Neural cell (in vitro differentiated cells): ENCODE results near the gene MAP3K1. TPM values are rescaled to one million over a fixed set of nuclear protein-coding genes. Genes with fewer than 3 reads are reported as not detected.
A peak's percentile ranks its signal among the peaks of the same experiment; 100 is the strongest.

Experiments
- H2AFZ ChIP-seq: fragments of 200-600, 300-800 bp; sonication (generic), shearing (Covaris generic); 2 replicates; pipeline ENCODE4 v1.6.0; 2014; ENCODE audit warnings: low read depth, mild to moderate bottlenecking, antibody characterized with exemption, low read length, moderate library complexity
- H3F3A ChIP-seq: fragments of 200-600 bp; shearing (Covaris generic); 2 replicates; pipeline ENCODE4 v1.6.1; 2016; ENCODE audit warnings: mild to moderate bottlenecking, moderate library complexity, mixed read lengths, antibody characterized with exemption, low read length; ENCODE audit not compliant: insufficient read depth, poor library complexity, severe bottlenecking
- H3K27ac ChIP-seq: fragments of 200-600, 300-800 bp; sonication (generic), shearing (Covaris generic); 2 replicates; pipeline ENCODE4 v1.5.1; 2014; ENCODE audit warnings: mild to moderate bottlenecking, low read length, moderate library complexity
- H3K27me3 ChIP-seq: fragments of 300-800, 200-600 bp; sonication (generic), shearing (Covaris generic); 2 replicates; pipeline ENCODE4 v1.6.0; 2014; ENCODE audit warnings: mild to moderate bottlenecking, low read depth, low read length, moderate library complexity; ENCODE audit not compliant: insufficient read depth
- H3K36me3 ChIP-seq: fragments of 300-800, 200-600 bp; sonication (generic), shearing (Covaris generic); 2 replicates; pipeline ENCODE4 v1.5.1; 2014; ENCODE audit warnings: mild to moderate bottlenecking, antibody characterized with exemption, low read length, moderate library complexity; ENCODE audit not compliant: insufficient read depth
- H3K4me2 ChIP-seq: fragments of 300-800, 200-600 bp; sonication (generic), shearing (Covaris generic); 2 replicates; pipeline ENCODE4 v1.6.0; 2014; ENCODE audit warnings: mild to moderate bottlenecking, low read length
- H3K4me3 ChIP-seq: fragments of 300-800, 200-600 bp; sonication (generic), shearing (Covaris generic); 2 replicates; pipeline ENCODE4 v1.5.1; 2014; ENCODE audit warnings: mild to moderate bottlenecking, low read length, moderate library complexity
- H3K79me2 ChIP-seq: fragments of 200-600 bp; shearing (Covaris generic); replicated peaks from 2 replicates; pipeline ENCODE4 v1.6.0; 2014; ENCODE audit warnings: mild to moderate bottlenecking, low read length, moderate library complexity; ENCODE audit not compliant: insufficient read depth
- H3K9ac ChIP-seq: fragments of 300-800, 200-600 bp; sonication (generic), shearing (Covaris generic); 2 replicates; pipeline ENCODE4 v1.6.1; 2016; ENCODE audit warnings: mild to moderate bottlenecking, low read length, mixed read lengths
- H3K9me2 ChIP-seq: fragments of 200-600 bp; shearing (Covaris generic); 2 replicates; pipeline ENCODE4 v1.6.1; 2016; ENCODE audit warnings: mild to moderate bottlenecking, low read length, mixed read lengths; ENCODE audit not compliant: insufficient read depth
- H3K9me3 ChIP-seq: fragments of 200-600, 300-800 bp; sonication (generic), shearing (Covaris generic); 2 replicates; pipeline ENCODE4 v1.6.1; 2016; ENCODE audit warnings: mild to moderate bottlenecking, mixed run types, low read length, moderate library complexity, mixed read lengths
- H4K20me1 ChIP-seq: fragments of 200-600 bp; shearing (Covaris generic); 2 replicates; pipeline ENCODE4 v1.6.1; 2016; ENCODE audit warnings: mild to moderate bottlenecking, mixed run types; ENCODE audit not compliant: insufficient read depth
- EP300 ChIP-seq: fragments of 450-650 bp; conservative IDR thresholded peaks from 2 replicates; pipeline ENCODE4 v1.6.1; 2014; ENCODE audit warnings: antibody characterized with exemption, mild to moderate bottlenecking, moderate library complexity; ENCODE audit not compliant: poor library complexity, severe bottlenecking
- EZH2 ChIP-seq: fragments of 200-600, 300-800 bp; shearing (Covaris generic), sonication (generic); IDR thresholded peaks from 2 replicates; pipeline ENCODE4 v1.6.1; 2014; ENCODE audit warnings: antibody characterized with exemption, low read length, borderline replicate concordance, mild to moderate bottlenecking; ENCODE audit not compliant: insufficient read depth, poor library complexity, severe bottlenecking
- MXI1 ChIP-seq: fragments of 450-650 bp; conservative IDR thresholded peaks from 2 replicates; pipeline ENCODE4 v1.6.1; 2014; ENCODE audit warnings: antibody characterized with exemption, mild to moderate bottlenecking; ENCODE audit not compliant: poor library complexity, severe bottlenecking
- POLR2AphosphoS5 ChIP-seq: IDR thresholded peaks from 2 replicates; pipeline ENCODE4 v1.6.1; 2012
- RAD21 ChIP-seq: fragments of 450-650 bp; conservative IDR thresholded peaks from 2 replicates; pipeline ENCODE4 v1.6.1; 2014; ENCODE audit warnings: antibody characterized with exemption, mild to moderate bottlenecking, moderate library complexity
- SMC3 ChIP-seq: fragments of 450-650 bp; conservative IDR thresholded peaks from 2 replicates; pipeline ENCODE4 v1.6.1; 2014; ENCODE audit warnings: antibody characterized with exemption, mild to moderate bottlenecking, moderate library complexity; ENCODE audit not compliant: poor library complexity
- TAF1 ChIP-seq: IDR thresholded peaks from 2 replicates; pipeline ENCODE4 v1.6.1; 2012; ENCODE audit warnings: low read depth
- polyA plus RNA-seq: library from polyadenylated mRNA; depleted of rRNA; stranded (reverse); fragments of >200 nt; gene quantifications from 2 replicates; pipeline ENCODE4 v1.2.3, GENCODE V29; 2014
- TF ChIP-seq, protein P1 (sequence below): IDR thresholded peaks from 2 replicates; pipeline ENCODE4 v1.6.1; 2012; ENCODE audit warnings: borderline replicate concordance
- TF ChIP-seq, protein P2 (sequence below): fragments of 450-650 bp; IDR thresholded peaks from 2 replicates; pipeline ENCODE4 v1.5.1; 2014; ENCODE audit warnings: antibody characterized with exemption, mild to moderate bottlenecking, moderate library complexity; ENCODE audit not compliant: poor library complexity, severe bottlenecking

MAP3K1 gene
- polyA plus RNA-seq, 1 donor from 2014 or later: 26.4 TPM

DNA sequence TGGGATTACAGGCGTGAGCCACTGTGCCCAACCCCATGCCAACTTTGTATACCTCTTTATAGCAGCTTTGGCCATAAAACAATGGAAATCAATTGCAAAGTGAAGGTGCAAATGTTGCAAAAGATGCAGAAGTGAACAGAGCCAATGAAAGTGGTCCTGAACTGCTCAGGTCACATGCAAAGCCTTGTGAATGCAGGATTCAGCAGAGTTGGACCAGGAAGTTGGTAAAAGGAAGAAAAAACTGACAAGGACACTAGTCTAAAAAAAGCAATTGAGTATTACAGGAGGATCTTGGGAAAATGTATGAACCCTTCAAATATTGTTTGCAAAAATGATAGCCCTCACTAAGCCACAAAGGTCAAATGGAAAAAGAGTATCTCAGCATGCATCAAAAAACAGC is 4.5 kb upstream of the MAP3K1 start:
- Histone ChIP-seq H3K36me3 (no peaks in the 10 kb centered on the region), H2AFZ (no peak overlapping the region), H4K20me1 (no peaks in the 10 kb centered on the region), H3K27ac (no peak overlapping the region), H3F3A (no peaks in the 10 kb centered on the region), H3K79me2 (no peaks in the 10 kb centered on the region), H3K4me2 (no peak overlapping the region), H3K27me3 (peaks cover 19% of the 10 kb centered on the region), H3K9me2 (no peaks in the 10 kb centered on the region), H3K9ac (no peak overlapping the region), H3K9me3 (no peaks in the 10 kb centered on the region), H3K4me3 (no peak overlapping the region)
- TF ChIP-seq RAD21 (no peak), EZH2 (no peak), MXI1 (no peak), SMC3 (no peak), POLR2AphosphoS5 (no peak), EP300 (no peak), TAF1 (no peak)
- TF ChIP-seq, protein P1, sequence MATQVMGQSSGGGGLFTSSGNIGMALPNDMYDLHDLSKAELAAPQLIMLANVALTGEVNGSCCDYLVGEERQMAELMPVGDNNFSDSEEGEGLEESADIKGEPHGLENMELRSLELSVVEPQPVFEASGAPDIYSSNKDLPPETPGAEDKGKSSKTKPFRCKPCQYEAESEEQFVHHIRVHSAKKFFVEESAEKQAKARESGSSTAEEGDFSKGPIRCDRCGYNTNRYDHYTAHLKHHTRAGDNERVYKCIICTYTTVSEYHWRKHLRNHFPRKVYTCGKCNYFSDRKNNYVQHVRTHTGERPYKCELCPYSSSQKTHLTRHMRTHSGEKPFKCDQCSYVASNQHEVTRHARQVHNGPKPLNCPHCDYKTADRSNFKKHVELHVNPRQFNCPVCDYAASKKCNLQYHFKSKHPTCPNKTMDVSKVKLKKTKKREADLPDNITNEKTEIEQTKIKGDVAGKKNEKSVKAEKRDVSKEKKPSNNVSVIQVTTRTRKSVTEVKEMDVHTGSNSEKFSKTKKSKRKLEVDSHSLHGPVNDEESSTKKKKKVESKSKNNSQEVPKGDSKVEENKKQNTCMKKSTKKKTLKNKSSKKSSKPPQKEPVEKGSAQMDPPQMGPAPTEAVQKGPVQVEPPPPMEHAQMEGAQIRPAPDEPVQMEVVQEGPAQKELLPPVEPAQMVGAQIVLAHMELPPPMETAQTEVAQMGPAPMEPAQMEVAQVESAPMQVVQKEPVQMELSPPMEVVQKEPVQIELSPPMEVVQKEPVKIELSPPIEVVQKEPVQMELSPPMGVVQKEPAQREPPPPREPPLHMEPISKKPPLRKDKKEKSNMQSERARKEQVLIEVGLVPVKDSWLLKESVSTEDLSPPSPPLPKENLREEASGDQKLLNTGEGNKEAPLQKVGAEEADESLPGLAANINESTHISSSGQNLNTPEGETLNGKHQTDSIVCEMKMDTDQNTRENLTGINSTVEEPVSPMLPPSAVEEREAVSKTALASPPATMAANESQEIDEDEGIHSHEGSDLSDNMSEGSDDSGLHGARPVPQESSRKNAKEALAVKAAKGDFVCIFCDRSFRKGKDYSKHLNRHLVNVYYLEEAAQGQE: no peak
- TF ChIP-seq, protein P2, sequence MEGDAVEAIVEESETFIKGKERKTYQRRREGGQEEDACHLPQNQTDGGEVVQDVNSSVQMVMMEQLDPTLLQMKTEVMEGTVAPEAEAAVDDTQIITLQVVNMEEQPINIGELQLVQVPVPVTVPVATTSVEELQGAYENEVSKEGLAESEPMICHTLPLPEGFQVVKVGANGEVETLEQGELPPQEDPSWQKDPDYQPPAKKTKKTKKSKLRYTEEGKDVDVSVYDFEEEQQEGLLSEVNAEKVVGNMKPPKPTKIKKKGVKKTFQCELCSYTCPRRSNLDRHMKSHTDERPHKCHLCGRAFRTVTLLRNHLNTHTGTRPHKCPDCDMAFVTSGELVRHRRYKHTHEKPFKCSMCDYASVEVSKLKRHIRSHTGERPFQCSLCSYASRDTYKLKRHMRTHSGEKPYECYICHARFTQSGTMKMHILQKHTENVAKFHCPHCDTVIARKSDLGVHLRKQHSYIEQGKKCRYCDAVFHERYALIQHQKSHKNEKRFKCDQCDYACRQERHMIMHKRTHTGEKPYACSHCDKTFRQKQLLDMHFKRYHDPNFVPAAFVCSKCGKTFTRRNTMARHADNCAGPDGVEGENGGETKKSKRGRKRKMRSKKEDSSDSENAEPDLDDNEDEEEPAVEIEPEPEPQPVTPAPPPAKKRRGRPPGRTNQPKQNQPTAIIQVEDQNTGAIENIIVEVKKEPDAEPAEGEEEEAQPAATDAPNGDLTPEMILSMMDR: no peak

GRCh38 chr5:56812110-56812509 is 3.2 kb upstream of the MAP3K1 start:
- Histone ChIP-seq H3K4me3 (no peak overlapping the region), H3K27ac (no peak overlapping the region), H3K9ac (no peak overlapping the region), H4K20me1 (peaks cover 6% of the 10 kb centered on the region), H2AFZ (no peak overlapping the region), H3K36me3 (no peaks in the 10 kb centered on the region), H3K27me3 (peaks cover 19% of the 10 kb centered on the region), H3K4me2 (no peak overlapping the region), H3F3A (no peaks in the 10 kb centered on the region), H3K9me2 (no peaks in the 10 kb centered on the region), H3K9me3 (no peaks in the 10 kb centered on the region), H3K79me2 (peaks cover 9% of the 10 kb centered on the region)
- TF ChIP-seq SMC3 (no peak), POLR2AphosphoS5 (peak; percentile 47)

DNA sequence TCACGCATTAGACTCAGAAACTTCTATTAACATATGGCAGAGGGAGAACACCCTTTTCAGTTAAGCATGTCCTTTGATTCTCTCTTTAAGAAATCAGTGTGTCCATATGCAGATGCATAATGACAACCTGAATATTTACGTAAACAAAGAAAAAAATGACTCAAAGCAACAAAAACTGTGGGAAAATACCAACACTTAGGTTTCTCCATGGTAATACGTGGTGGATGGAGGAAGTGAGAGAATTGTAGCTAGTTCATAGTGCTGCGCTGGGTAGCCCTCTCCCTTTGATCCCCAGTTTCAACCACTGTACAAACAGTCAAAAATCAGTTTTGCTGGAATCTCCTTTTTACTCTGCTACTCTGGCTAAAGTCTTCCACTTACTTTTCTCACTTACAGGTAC is 2.0 kb upstream of the MAP3K1 start:
- Histone ChIP-seq H4K20me1 (peaks cover 6% of the 10 kb centered on the region), H3K4me3 (no peak overlapping the region), H3K27ac (no peak overlapping the region), H3K9ac (no peak overlapping the region), H3F3A (no peaks in the 10 kb centered on the region), H2AFZ (no peak overlapping the region), H3K9me3 (no peaks in the 10 kb centered on the region), H3K9me2 (no peaks in the 10 kb centered on the region), H3K79me2 (peaks cover 21% of the 10 kb centered on the region), H3K27me3 (peaks cover 19% of the 10 kb centered on the region), H3K36me3 (no peaks in the 10 kb centered on the region), H3K4me2 (no peak overlapping the region)
- TF ChIP-seq, protein P2: no peak
- no peak for TF ChIP-seq POLR2AphosphoS5
- TF ChIP-seq RAD21: no peak
- TF ChIP-seq EP300: no peak
- no peak for TF ChIP-seq MXI1
- no peak for TF ChIP-seq TAF1
- TF ChIP-seq, protein P1: no peak
- no peak for TF ChIP-seq SMC3
- TF ChIP-seq EZH2: no peak
